ENCODE measurements around the gene MEGF11.
"Not testable (repeated sequence)": the region's sequence is repeated elsewhere in the genome, so short reads cannot be mapped to it uniquely, and the experiment has no call there.

MEGF11 gene

DNA sequence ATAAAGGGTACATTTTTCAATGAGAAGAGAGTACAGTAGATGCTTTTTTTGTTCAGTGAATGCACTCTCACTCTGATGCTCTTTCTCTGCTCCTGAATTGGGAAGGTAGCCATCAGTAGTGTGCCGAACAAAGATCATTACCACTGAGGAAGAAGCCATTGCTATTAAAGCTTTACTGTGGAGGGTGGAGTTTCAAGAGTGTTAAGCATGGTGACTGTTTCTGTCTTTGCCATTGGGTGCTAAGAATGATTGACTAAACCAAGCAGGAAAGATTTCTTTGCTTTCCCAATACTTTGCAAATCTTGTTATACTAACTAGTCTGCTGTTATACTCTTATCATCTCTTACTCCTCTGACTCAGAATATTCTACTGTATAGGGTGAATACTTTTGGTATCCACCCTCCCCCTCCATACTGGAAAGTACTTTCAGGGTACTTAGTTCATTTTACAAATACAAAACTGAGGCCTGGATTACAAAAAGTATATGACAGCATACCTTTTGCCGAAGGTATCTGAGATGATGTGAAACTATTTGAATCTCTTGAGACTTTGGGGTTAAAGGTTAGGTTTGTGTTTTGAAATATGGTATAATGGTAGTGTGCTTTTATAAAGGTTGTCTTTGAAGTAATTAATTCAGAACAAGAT, 382.5 kb downstream of the MEGF11 start:
- peaks cover 21% of the 10 kb centered on the region for H3K36me3 ChIP-seq (ENCODE audit: insufficient read depth, insufficient read length, low read length)
- no peak for DNase-seq (ENCODE audit: low read depth, low spot score)
- TF ChIP-seq SUZ12 (IDR thresholded peaks at IDR 0.05; ENCODE audit: extremely low read depth, insufficient read depth, insufficient read length) (no peak), YY1 (IDR thresholded peaks at IDR 0.05; ENCODE audit: insufficient read depth, insufficient read length) (no peak), ZNF274 (IDR thresholded peaks at IDR 0.05; ENCODE audit: low read depth, low read length) (no peak)
- H3K9me3 ChIP-seq (ENCODE audit: insufficient read depth, low read length), result no peaks in the 10 kb centered on the region
- H3K9ac ChIP-seq (ENCODE audit: insufficient read length, low read depth), result peak overlapping the region; percentile 93
- H3K4me1 ChIP-seq (ENCODE audit: insufficient read depth, insufficient read length), result no peaks in the 10 kb centered on the region
- H3K27me3 ChIP-seq (ENCODE audit: insufficient read depth, insufficient read length), result no peaks in the 10 kb centered on the region
- H3K4me3 ChIP-seq (ENCODE audit: insufficient read length, low read depth), result peak overlapping the region; percentile 92

DNA sequence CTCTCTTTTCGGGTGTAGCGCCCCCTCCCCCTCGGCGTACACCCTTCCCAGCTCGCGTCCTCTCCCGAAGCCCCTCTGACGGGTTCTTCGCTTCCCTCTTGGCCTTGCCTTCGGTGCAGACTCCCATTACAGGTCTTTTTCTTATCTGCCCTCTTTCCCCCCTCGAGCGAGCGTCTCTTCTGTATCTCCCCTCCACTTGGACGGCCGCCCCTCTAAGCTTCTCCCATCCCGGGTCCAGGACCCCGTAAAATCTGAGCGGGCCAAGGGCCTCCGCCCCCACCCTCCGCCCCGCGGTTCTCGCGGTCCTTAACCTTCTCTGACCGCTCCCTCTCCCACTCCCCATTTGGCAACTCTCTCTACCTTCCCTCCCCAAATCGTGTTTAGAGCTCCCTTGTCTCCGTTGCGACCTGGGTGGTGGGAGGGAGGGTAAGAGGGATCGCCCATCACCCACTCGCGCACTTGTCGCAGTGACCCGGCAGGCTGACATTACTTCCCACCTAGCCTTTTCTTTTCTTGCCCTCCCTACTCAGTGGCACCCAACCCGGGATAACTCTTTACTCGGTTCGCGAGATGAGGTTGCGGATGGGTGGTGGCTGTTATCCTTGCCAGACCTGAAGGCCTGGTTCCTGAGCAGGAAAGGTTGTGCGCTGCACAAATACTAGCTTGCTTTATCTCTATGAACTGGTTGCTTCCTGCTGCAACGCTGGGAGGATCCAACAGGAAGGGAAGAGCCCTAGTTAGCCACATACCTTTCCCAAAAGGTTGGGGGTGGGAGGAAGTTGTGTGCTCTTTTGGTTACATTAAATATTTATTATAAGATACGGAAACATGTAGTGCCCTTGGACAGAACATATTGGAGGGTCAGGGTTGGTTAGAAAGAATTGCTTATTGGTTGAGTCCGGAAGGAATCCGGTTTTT, 383.3 kb downstream of the MEGF11 start:
- Histone ChIP-seq H3K36me3 (ENCODE audit: insufficient read depth, insufficient read length, low read length) (peaks cover 16% of the 10 kb centered on the region), H3K9me3 (ENCODE audit: insufficient read depth, low read length) (no peaks in the 10 kb centered on the region), H3K4me3 (ENCODE audit: insufficient read length, low read depth) (peak overlapping the region; percentile 92), H3K27me3 (ENCODE audit: insufficient read depth, insufficient read length) (no peaks in the 10 kb centered on the region), H3K4me1 (ENCODE audit: insufficient read depth, insufficient read length) (no peaks in the 10 kb centered on the region), H3K9ac (ENCODE audit: insufficient read length, low read depth) (peak overlapping the region; percentile 93)
- no peak for TF ChIP-seq SUZ12 (IDR thresholded peaks at IDR 0.05; ENCODE audit: extremely low read depth, insufficient read depth, insufficient read length)
- no peak for TF ChIP-seq YY1 (IDR thresholded peaks at IDR 0.05; ENCODE audit: insufficient read depth, insufficient read length)
- TF ChIP-seq ZNF274 (IDR thresholded peaks at IDR 0.05; ENCODE audit: low read depth, low read length), result no peak
- peak; percentile 25 for DNase-seq (ENCODE audit: low read depth, low spot score)

DNA sequence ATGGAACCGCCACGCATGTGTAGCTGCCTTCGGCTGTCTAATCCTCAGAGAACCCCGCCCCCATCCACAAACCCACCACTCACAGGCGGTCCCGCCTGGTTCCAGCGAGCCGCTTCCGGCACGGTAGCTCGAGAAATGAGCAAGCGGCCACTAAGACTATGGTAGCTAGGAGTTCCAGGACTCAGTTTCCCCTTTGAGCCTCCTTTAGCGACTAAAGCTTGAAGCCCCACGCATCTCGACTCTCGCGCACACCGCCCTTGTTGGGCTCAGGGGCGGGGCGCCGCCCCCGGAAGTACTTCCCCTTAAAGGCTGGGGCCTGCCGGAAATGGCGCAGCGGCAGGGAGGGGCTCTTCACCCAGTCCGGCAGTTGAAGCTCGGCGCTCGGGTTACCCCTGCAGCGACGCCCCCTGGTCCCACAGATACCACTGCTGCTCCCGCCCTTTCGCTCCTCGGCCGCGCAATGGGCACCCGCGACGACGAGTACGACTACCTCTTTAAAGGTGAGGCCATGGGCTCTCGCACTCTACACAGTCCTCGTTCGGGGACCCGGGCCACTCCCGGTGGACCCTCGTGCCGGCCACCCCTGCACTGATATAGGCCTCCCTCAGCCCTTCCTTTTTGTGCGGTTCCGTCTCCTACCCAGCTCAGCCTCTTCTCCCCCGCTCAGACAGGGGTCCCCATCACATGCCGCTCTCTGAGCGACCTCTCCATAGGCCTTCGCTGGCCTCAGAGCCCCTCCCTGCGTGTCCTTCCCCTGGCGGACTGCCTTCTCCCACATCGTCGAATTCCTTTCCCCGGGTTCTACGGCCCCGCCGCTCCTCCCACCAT, 384.2 kb downstream of the MEGF11 start, which contains the start of gene RAB11A:
Gene RAB11A, plus strand, starts transcription at position 366 of the 828 bp plus-strand sequence. Its CDS starts 95 bp downstream, at position 461.
- DNase-seq (ENCODE audit: low read depth, low spot score), result peak; percentile 96

DNA sequence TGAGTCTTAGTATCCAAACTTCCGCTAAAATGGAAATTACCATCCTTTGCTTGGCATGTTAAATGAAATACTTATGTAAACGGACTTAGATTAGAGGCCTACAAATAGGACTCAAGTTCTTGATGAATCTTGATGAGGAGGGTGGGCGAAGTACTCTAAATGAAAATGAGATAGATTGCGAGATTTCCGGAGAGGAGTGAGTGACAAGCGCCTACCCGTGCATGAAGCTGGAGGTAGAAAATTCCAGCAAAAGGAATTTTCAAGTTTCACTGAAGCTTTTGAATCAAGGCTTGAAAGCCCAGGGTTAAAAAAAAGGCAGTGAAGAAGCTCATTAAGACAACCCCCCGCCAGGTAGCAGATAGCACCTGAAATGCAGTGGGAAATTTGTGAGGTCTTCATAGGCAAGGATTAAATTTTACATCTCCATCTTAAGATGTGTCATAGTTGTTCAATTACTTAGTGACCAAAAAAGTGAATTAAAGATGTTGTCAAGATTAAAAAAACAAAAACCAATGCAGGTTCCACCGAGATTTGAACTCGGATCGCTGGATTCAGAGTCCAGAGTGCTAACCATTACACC, 384.9 kb downstream of the MEGF11 start:
- DNase-seq (ENCODE audit: low read depth, low spot score), result no peak
- Histone ChIP-seq H3K27me3 (ENCODE audit: insufficient read depth, insufficient read length) (no peaks in the 10 kb centered on the region), H3K9ac (ENCODE audit: insufficient read length, low read depth) (peak overlapping the region; percentile 93), H3K9me3 (ENCODE audit: insufficient read depth, low read length) (no peaks in the 10 kb centered on the region), H3K4me1 (ENCODE audit: insufficient read depth, insufficient read length) (no peaks in the 10 kb centered on the region), H3K36me3 (ENCODE audit: insufficient read depth, insufficient read length, low read length) (peaks cover 4% of the 10 kb centered on the region), H3K4me3 (ENCODE audit: insufficient read length, low read depth) (peak overlapping the region; percentile 92)
- TF ChIP-seq YY1 (IDR thresholded peaks at IDR 0.05; ENCODE audit: insufficient read depth, insufficient read length) (no peak), SUZ12 (IDR thresholded peaks at IDR 0.05; ENCODE audit: extremely low read depth, insufficient read depth, insufficient read length) (no peak), ZNF274 (IDR thresholded peaks at IDR 0.05; ENCODE audit: low read depth, low read length) (no peak)

More for the DNA sequence above, 384.2 kb downstream of the MEGF11 start, which contains the start of gene RAB11A:
- no peak for TF ChIP-seq YY1 (IDR thresholded peaks at IDR 0.05; ENCODE audit: insufficient read depth, insufficient read length)
- no peak for TF ChIP-seq ZNF274 (IDR thresholded peaks at IDR 0.05; ENCODE audit: low read depth, low read length)
- TF ChIP-seq SUZ12 (IDR thresholded peaks at IDR 0.05; ENCODE audit: extremely low read depth, insufficient read depth, insufficient read length), result no peak
- H3K4me3 ChIP-seq (ENCODE audit: insufficient read length, low read depth), result peak within 1 kb of the TSS; percentile 92
- H3K9me3 ChIP-seq (ENCODE audit: insufficient read depth, low read length), result no peaks in the 10 kb centered on the region
- peaks cover 7% of the 10 kb centered on the region for H3K36me3 ChIP-seq (ENCODE audit: insufficient read depth, insufficient read length, low read length)
- H3K4me1 ChIP-seq (ENCODE audit: insufficient read depth, insufficient read length), result no peaks in the 10 kb centered on the region
- H3K27me3 ChIP-seq (ENCODE audit: insufficient read depth, insufficient read length), result no peaks in the 10 kb centered on the region
- peak within 1 kb of the TSS; percentile 93 for H3K9ac ChIP-seq (ENCODE audit: insufficient read length, low read depth)

DNA sequence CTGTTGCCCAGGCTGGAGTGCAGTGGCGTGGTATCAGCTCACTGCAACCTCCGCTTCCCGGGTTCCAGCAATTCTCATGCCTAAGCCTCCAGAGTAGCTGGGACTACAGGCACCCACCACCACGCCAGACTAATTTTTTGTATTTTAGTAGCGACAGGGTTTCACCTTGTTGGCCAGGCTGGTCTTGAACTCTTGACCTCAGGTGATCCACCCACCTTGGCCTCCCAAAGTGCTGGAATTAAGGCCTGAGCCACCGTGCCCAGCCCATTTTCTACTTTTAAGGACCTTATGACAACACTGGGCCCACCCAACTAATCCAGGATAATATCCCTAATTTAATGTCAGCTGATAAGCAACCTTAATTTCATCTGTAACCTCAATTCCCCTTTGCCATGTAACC, 385.6 kb downstream of the MEGF11 start:
- H3K9ac ChIP-seq (ENCODE audit: insufficient read length, low read depth), result not testable (repeated sequence)

DNA sequence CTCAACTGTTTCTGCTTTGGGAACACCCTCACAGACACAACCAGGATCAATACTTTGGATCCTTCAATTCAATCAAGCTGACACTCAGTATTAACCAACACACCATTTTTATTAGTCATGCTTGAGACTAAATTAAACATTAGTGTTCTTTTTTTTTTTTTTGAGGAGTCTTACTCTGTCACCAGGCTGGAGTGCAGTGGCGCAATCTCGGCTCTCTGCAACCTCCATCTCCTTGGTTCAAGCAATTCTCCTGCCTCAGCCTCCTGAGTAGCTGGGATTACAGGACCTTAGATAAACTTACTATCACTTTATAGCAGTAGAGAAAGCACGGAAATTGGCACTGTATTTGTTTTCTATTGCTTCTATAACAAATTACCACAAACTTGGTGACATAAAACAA, 386.3 kb downstream of the MEGF11 start:
- no peaks in the 10 kb centered on the region for H3K36me3 ChIP-seq (ENCODE audit: insufficient read depth, insufficient read length, low read length)
- TF ChIP-seq YY1 (IDR thresholded peaks at IDR 0.05; ENCODE audit: insufficient read depth, insufficient read length) (no peak), ZNF274 (IDR thresholded peaks at IDR 0.05; ENCODE audit: low read depth, low read length) (no peak), SUZ12 (IDR thresholded peaks at IDR 0.05; ENCODE audit: extremely low read depth, insufficient read depth, insufficient read length) (no peak)
- H3K4me3 ChIP-seq (ENCODE audit: insufficient read length, low read depth), result no peak overlapping the region
- H3K9ac ChIP-seq (ENCODE audit: insufficient read length, low read depth), result no peak overlapping the region
- DNase-seq (ENCODE audit: low read depth, low spot score), result no peak
- H3K9me3 ChIP-seq (ENCODE audit: insufficient read depth, low read length), result no peaks in the 10 kb centered on the region
- H3K27me3 ChIP-seq (ENCODE audit: insufficient read depth, insufficient read length), result no peaks in the 10 kb centered on the region
- H3K4me1 ChIP-seq (ENCODE audit: insufficient read depth, insufficient read length), result peaks cover 4% of the 10 kb centered on the region

More for the DNA sequence above, 385.6 kb downstream of the MEGF11 start:
- H3K4me1 ChIP-seq (ENCODE audit: insufficient read depth, insufficient read length); DNase-seq (ENCODE audit: low read depth, low spot score); H3K9me3 ChIP-seq (ENCODE audit: insufficient read depth, low read length); H3K4me3 ChIP-seq (ENCODE audit: insufficient read length, low read depth); H3K36me3 ChIP-seq (ENCODE audit: insufficient read depth, insufficient read length, low read length); H3K27me3 ChIP-seq (ENCODE audit: insufficient read depth, insufficient read length): not testable (repeated sequence)
